GM20431 (cell line): ENCODE data around the gene RNF6.

Source experiments
- in situ Hi-C: fragments of 300-500 bp; cut with MseI, MboI; formaldehyde crosslinking; loops from one replicate; pipeline ENCODE4 v1.15.0; 2020; ENCODE audit warnings: low sequenced_read_pairs; ENCODE audit not compliant: unreplicated experiment

Gene RNF6

DNA sequence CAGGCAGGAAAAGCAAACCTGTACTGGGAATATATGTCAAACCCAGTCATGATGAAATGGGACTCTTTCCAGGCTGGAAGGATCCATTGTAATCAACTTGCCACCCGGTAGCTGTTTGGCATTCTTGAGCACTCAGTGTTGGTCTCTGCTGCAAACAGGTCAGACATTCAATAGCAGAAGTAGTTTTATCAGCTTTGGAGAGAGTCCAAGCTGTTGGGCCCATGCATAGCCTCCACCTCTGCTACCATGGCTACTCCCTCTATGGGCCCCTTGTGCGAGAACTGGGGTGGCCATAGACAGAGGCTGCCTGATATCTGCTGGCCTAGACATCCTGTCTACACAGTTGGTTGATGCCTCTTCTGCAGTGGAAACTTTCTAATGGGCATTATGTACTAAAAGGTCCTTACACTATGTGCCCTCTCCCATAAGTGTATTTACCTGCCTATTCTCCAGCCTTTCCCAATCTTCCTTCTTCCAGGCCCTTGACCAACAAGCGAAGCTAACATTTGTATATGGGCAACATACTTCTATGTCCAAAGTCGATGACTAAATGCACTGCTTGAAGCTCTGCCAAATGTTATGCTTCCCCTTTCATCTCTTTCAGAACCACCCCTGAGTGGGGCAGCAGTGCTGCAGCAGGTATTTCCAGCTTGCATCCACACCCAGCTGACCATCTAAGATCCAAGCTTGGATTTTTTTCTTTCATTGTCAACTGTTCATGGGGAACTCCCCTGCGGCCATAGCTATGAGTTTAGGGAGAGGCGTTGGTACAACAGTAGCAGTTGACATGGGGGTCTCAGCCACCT, 5.3 kb upstream of the RNF6 start:
- in situ Hi-C loops = no loop called here

DNA sequence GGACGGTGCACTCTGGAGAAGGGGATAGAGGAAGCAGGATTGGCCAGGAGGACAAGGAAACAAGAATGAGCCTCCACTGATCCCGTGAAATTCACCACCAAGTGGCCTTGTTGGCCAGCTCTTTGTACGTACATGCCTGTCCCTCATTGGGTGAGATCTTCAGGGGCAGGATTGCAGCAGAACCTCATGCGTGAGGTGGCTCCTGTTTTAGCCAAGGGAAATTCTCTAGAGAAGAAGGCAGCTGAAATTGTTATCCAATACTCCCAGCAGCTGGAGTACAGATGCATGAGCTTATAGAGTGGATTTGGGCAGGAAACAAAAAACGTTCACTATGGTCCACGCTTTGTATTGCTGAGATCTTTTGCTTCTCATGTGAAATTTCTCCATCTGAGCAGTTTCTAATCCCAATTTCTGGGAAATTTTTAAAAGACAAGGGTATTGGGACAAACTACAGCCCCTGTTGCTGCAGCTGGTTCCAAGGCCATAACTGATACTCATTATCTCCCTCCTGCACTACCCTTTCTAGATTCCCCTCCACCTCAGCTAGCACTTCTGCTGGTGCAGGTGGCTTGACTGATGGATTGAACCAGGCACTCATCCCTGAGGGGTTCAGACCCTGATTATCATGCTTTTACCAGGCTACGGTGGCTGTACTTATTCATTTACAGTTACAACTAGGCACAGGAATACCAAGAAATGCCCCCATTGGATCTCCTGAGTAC, 3.9 kb upstream of the RNF6 start:
- in situ Hi-C loops = no loop called here

DNA sequence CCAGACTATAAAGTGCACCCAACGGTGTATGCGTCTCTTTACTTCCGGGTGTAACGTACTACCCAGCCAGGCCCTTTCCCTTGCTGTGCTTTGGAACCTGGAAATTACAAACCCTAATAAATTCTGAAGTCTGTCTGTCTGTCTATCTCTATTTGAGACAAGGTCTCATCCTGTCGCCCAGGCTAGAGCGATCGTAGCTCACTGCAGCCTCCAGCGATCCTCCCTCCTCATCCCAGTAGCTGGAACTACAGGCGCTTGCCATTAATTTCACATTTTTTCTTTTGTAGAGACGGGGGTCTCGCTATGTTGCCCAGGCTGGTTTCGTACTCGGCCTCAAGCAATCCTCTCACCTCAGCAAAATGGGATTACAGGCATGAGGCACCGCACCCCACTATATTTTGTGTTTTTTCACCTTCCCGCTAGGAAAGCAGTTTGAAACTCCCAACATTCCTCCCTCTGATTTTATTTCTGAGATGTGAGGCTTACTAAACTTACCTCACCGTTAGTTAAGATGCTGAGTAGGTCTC, 469 bp upstream of the RNF6 start:
- in situ Hi-C loops = no loop called here

GRCh38 chr13:26221399-26221720, 754 bp downstream of the RNF6 start:
- in situ Hi-C loops = no loop called here

- in situ Hi-C loops = no loop called here
Observed at GRCh38 chr13:26220575-26220974, 1.5 kb downstream of the RNF6 start.

GRCh38 chr13:26219726-26220125, 2.4 kb downstream of the RNF6 start:
- in situ Hi-C loops = no loop called here

DNA sequence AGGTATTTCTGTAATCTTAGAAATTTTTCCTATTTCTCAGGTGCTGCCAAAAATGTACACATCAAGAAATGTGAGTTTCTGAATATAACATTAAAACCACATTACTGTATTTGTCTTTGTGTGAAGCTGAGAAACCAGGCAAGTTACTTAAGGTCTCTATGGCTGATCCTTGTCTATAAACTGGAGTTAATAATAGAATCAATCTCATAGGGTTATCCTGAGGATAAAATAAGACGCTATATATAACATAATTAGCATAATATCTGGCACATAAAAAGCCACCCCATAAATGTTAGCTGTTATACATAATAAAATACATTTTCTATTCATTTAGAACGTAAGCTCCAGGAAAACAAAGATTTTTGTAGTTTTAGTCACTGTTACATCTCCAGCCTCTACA, 6.1 kb downstream of the RNF6 start:
- in situ Hi-C loops = no loop called here

DNA sequence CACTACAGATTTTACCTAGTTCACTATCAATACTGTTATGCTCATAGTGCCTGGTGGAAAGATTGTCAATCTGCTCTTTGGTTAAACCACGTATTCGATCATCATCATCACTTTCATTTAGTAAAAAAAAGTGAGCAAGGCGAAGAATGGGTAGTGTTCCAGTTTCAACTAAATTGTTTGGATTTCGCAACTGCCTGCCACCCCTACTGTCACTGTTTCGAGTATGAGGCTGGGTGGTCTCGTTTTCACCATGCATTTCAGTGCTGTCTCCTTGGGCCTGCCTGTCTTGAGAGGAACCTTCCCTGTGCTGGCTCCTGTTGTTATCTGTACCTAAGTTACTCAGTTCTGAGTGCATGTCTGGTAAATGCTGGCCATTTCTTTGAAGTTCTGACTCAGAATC, 8.1 kb downstream of the RNF6 start:
- in situ Hi-C loops = no loop called here

- in situ Hi-C loops = no loop called here
Observed at GRCh38 chr13:26213345-26213744, 8.8 kb downstream of the RNF6 start.

DNA sequence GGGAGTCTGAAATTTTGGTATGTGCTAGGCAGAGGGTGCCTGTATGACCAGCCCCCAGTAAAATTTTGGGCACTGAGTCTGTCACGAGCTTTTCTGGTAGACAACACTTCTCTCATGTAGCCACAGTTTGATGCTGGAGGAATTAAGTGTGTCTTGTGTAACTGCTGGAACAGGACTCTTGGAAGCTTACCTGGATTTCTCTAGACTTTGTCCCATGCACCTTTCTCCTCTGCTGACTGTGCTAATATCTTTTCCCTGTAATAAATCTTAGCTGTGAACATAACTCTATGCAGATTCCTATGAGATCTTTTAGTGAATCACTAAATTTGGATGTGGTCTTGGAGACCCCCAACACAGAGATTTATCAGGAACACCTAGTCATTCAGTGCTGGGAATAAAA, 13.8 kb downstream of the RNF6 start:
- in situ Hi-C loops = no loop called here

GRCh38 chr13:26202365-26202972, 19.6 kb downstream of the RNF6 start:
- in situ Hi-C loops = no loop called here

- in situ Hi-C loops = no loop called here
Observed at GRCh38 chr13:26200811-26201210, 21.3 kb downstream of the RNF6 start.

DNA sequence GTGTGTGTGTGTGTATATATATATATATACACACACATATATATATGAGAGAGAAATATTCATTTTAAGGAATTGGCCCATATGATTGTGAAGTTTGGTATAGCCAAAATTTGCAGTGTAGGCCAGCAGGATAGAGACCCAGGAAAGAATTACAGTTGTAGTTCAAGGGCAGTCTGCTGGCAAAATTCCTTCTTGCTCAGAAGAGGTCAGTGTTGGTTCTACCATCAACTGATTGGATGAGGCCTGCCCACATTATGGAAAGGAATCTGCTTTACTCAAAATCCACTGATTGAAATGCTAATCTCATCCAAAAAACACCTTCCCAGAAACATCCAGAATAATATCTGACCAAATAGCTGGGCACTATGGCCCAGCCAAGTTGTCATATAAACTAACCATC, 24.0 kb downstream of the RNF6 start:
- in situ Hi-C loops = no loop called here

DNA sequence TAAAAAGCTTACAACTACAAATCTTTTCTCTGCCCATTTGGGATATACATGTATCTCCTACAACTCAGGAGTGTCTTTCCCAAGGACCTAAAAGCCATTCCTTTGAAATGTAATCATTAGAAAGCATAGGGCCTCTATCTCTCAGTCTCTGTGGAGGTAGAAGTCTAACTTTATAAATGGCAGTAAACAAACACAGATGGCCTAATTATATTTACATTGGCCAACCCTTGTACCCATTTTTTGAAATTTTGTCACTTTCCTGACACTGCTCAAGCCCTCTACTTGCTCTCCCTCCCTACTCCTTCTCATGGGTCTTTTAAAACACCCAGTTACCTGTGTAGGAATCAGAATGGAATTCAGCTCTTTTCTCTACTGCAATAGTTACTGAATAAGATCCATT, 24.8 kb downstream of the RNF6 start:
- in situ Hi-C loops = no loop called here

DNA sequence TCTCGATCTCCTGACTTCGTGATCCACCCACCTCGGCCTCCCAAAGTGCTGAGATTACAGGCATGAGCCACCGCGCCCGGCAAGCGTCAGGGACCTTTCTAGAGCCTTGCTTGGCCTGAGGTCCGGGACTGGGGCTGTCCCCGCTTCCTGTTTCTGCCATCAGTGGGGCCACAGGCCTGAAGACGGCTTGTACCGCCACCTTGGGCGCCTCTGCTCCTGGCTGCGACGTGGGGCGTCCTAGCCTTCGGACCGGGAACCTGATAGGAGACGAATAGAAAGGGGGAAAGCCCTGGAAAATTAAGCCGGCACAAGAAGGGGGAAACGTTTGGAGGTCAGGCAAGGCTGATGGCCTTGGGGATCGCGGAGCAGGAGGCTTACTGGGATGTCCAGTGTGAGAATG, 35.1 kb downstream of the RNF6 start:
- in situ Hi-C loops = loop anchor here (10.0 kb wide), 2 partner anchors 308 to 508 kb away; no protein-coding TSS in a partner anchor

DNA sequence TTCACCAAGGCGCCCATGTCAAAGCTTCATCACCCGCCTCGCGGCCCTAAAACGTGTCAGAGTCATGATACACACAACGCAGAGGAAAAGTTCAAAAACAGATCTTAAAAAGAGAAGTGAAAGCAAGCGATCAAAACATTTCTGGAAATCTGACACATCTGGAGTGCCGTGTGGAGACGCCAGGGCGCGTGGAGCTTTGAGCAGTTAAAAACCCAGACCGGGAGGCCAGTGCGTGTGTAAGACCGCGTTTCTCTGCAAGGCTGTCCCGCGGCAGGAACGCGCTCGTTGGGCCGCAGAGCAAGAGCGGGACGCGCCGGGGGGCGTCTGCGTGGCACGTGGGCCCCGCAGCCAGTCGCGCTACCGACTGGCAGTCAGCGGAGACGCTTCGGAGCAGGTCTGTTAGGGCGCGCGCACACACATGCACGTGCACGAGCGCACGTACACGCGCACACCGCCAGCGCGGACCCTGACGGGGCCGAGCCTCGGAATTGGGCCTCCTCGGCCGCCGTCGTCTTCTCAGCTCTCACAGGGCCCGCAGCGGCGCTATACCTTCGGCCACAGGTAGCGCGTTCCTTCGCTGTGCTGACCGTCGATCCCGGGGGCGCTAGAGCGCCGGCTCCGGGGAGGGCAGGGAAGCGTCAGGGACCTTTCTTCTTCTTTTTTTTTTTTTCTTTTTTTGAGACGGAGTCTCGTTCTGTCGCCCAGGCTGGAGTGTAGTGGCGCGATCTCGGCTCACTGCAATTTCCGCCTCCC, 35.8 kb downstream of the RNF6 start:
- in situ Hi-C loops = loop anchor here (10.0 kb wide), 2 partner anchors 309 to 509 kb away; no protein-coding TSS in a partner anchor

GRCh38 chr13:26185720-26186117, 36.4 kb downstream of the RNF6 start:
- in situ Hi-C loops = loop anchor here (10.0 kb wide), 2 partner anchors 309 to 509 kb away; no protein-coding TSS in a partner anchor

GRCh38 chr13:26184791-26185250, 37.3 kb downstream of the RNF6 start:
- in situ Hi-C loops = loop anchor here (10.0 kb wide), 2 partner anchors 310 to 510 kb away; no protein-coding TSS in a partner anchor

- in situ Hi-C loops = loop anchor here (10.0 kb wide), 2 partner anchors 311 to 511 kb away; no protein-coding TSS in a partner anchor
Observed at GRCh38 chr13:26183416-26183815, 38.7 kb downstream of the RNF6 start.

- in situ Hi-C loops = no loop called here
Observed at GRCh38 chr13:26179344-26179743, 42.8 kb downstream of the RNF6 start.
